ENCODE data around the gene SLC6A16. TPM values are rescaled to one million over a fixed set of nuclear protein-coding genes. Genes with fewer than 3 reads are reported as not detected.

Gene SLC6A16
- total RNA-seq, 1 donor from 2014 or later: 5.3 TPM

DNA sequence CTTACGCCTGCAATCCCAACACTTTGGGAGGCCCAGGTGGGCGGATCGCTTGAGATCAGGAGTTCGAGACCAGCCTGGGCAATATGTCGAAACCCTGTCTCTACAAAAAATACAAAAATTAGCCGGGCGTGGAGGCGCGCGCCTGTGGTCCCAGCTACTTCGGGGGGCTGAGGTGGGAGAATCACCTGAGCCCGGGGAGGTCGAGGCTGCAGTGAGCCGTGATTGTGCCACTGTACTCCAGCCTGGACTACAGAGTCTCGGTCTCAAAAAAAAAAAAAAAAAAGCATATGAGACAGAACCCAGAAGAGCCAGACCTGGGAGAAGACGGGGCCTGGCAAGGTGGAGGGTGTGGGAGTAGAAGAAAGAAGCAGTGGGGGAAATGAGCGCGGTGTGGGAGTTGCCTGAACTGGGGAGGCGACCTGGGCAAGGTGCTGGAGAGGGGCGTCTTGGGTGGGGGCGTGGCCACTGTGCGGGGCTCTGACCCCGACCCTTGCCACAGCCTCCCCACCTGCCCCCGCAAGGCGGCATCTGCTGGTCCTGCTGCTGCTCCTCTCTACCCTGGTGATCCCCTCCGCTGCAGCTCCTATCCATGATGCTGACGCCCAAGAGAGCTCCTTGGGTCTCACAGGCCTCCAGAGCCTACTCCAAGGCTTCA lies 39.2 kb upstream of the SLC6A16 start:
- peaks cover 7% of the 10 kb centered on the region for H3K4me1 Mint-ChIP-seq (ENCODE audit: unreplicated experiment)
- TF ChIP-seq, protein P1, sequence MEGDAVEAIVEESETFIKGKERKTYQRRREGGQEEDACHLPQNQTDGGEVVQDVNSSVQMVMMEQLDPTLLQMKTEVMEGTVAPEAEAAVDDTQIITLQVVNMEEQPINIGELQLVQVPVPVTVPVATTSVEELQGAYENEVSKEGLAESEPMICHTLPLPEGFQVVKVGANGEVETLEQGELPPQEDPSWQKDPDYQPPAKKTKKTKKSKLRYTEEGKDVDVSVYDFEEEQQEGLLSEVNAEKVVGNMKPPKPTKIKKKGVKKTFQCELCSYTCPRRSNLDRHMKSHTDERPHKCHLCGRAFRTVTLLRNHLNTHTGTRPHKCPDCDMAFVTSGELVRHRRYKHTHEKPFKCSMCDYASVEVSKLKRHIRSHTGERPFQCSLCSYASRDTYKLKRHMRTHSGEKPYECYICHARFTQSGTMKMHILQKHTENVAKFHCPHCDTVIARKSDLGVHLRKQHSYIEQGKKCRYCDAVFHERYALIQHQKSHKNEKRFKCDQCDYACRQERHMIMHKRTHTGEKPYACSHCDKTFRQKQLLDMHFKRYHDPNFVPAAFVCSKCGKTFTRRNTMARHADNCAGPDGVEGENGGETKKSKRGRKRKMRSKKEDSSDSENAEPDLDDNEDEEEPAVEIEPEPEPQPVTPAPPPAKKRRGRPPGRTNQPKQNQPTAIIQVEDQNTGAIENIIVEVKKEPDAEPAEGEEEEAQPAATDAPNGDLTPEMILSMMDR (IDR thresholded peaks at IDR 0.05): no peak
- no peaks in the 10 kb centered on the region for H3K27me3 Mint-ChIP-seq (ENCODE audit: unreplicated experiment)
- H3K36me3 Mint-ChIP-seq (ENCODE audit: unreplicated experiment): peaks cover 1% of the 10 kb centered on the region
- no peaks in the 10 kb centered on the region for H3K9me3 Mint-ChIP-seq (ENCODE audit: unreplicated experiment)
- H3K27ac Mint-ChIP-seq (ENCODE audit: unreplicated experiment): no peak overlapping the region
- DNase-seq (ENCODE audit: extremely low spot score, unreplicated experiment): no peak
- H3K4me3 Mint-ChIP-seq (ENCODE audit: unreplicated experiment): no peak overlapping the region

DNA sequence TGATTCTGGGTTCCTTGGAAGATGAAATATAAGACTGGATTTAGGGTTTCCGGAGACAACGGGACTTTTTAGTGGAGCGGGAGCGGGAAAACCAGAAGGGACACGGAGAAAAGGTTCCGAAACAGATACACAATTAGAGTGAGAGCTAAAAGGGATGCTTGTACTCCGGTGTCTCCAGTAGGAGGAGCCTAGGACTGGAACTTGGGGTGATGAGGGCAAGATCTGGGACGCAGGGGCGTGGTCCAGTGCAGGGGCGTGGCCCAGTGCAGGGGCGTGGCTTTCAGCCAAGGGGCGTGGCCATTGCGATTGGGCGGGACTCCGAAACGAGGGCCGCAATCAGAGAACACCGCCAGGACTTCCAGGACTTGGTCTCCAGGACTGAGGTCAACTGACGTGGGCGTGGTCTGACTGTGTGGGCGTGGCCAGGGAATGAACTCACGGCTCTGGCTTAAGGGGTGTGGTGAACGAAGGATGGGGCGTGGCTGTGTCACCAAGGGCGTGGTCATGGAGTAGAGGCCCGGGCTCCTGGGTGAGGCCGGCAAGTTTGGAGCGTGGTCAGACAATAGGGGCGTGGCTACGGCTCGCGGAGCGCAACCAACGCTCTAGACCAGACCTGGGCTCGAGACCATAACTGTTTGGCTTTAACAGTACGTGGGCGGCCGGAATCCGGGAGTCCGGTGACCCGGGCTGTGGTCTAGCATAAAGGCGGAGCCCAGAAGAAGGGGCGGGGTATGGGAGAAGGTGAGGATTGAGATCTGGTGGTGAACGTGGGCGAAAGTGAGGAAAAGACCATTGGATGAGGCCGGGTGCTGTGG lies 38.5 kb upstream of the SLC6A16 start, which contains the start of gene DKKL1:
Gene DKKL1 (plus strand): TSS at position 610 of the 815 bp plus-strand sequence. CDS start 122 bp downstream, at position 732.
- peaks cover 4% of the 10 kb centered on the region for H3K36me3 Mint-ChIP-seq (ENCODE audit: unreplicated experiment)
- peaks cover 7% of the 10 kb centered on the region for H3K4me1 Mint-ChIP-seq (ENCODE audit: unreplicated experiment)
- H3K27me3 Mint-ChIP-seq (ENCODE audit: unreplicated experiment): no peaks in the 10 kb centered on the region
- peak; percentile 100 for DNase-seq (ENCODE audit: extremely low spot score, unreplicated experiment)
- no peaks in the 10 kb centered on the region for H3K9me3 Mint-ChIP-seq (ENCODE audit: unreplicated experiment)
- TF ChIP-seq, protein P1 (IDR thresholded peaks at IDR 0.05): peak; percentile 31
- H3K27ac Mint-ChIP-seq (ENCODE audit: unreplicated experiment): no peak within 1 kb of the TSS
- no peak within 1 kb of the TSS for H3K4me3 Mint-ChIP-seq (ENCODE audit: unreplicated experiment)

DNA sequence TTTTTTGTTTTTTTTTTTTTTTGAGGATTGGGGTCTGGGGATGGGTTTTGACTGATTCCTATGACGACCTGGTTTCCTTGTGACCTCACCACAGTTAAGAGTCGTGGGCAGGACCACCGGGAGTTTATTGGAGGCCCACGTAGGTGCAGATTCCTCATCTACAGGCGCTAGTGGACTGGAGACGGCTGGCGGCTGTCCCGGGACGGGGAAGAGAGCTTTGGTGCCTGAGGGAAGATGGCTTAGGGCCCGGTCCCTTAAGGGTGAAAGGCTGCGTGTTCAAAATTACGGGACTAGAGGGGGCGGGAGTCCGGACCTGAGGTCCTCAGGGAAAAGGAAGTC lies 37.9 kb upstream of the SLC6A16 start:
- no peaks in the 10 kb centered on the region for H3K9me3 Mint-ChIP-seq (ENCODE audit: unreplicated experiment)
- H3K4me1 Mint-ChIP-seq (ENCODE audit: unreplicated experiment): peaks cover 7% of the 10 kb centered on the region
- H3K36me3 Mint-ChIP-seq (ENCODE audit: unreplicated experiment): peaks cover 8% of the 10 kb centered on the region
- H3K27me3 Mint-ChIP-seq (ENCODE audit: unreplicated experiment): no peaks in the 10 kb centered on the region
- TF ChIP-seq, protein P1 (IDR thresholded peaks at IDR 0.05): no peak
- no peak overlapping the region for H3K27ac Mint-ChIP-seq (ENCODE audit: unreplicated experiment)
- no peak overlapping the region for H3K4me3 Mint-ChIP-seq (ENCODE audit: unreplicated experiment)
- DNase-seq (ENCODE audit: extremely low spot score, unreplicated experiment): no peak

DNA sequence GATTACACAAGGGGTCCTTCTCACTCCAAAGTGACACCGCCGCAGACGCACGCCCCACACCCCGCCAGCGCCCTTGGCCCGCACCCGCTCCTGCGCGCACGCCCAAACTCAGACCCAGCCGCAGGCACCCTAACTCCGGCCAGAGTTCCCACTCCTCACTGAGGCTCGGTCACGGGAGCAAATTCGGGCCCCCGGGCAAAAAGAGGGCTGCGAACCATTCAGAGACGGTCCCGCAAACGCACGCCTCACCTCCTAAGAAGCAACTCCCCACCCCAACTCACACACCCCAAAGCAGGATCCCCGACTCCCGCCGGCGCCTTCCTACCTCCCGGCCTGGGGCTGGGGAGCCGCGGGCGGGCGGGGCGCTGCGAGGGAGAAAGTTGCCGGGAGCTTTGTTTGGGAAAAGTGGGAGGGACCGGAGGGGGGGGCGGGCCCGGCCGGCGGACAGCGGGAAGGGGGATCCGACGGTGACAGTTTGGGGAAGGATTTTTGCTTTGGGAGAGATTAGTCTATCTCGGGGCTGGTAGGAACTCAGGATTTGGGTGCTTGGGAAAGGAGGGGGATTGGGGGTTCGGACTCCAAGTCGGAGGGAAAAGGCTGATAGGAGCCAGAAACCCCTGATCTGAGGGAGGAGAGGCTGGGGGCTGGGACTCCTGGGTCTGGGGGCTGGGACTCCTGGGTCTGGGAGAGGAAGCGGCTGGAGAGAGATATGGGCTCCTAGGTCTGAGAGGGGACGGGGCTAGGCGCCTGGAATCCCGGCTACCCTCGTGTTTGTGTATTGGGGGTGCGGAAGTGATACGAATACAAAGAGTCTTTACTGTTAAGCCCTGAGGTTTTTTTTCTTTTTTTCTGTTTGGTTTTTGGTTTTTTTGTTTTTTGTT lies 37.3 kb upstream of the SLC6A16 start, which contains the start of gene TEAD2:
Gene TEAD2 (minus strand): TSS at position 369 of the 881 bp plus-strand sequence. CDS start 2,341 bp downstream, outside the sequence.
- Mint-ChIP-seq H3K36me3 (ENCODE audit: unreplicated experiment) (peaks cover 12% of the 10 kb centered on the region), H3K27me3 (ENCODE audit: unreplicated experiment) (no peaks in the 10 kb centered on the region), H3K4me1 (ENCODE audit: unreplicated experiment) (peaks cover 8% of the 10 kb centered on the region), H3K9me3 (ENCODE audit: unreplicated experiment) (no peaks in the 10 kb centered on the region), H3K4me3 (ENCODE audit: unreplicated experiment) (no peak within 1 kb of the TSS), H3K27ac (ENCODE audit: unreplicated experiment) (no peak within 1 kb of the TSS)
- DNase-seq (ENCODE audit: extremely low spot score, unreplicated experiment): peak; percentile 87
- TF ChIP-seq, protein P1 (IDR thresholded peaks at IDR 0.05): no peak
